Breast epithelium (tissue), 3 donors: ENCODE results near the gene TMEM236.

Experiments
- CTCF ChIP-seq, 3 donors: fragments of 450-650 bp; IDR thresholded peaks; one replicate each; pipeline ENCODE4 v1.5.1; 2016 to 2017; ENCODE audit warnings: antibody characterized with exemption in 3 of 3, mild to moderate bottlenecking in 3 of 3, moderate library complexity in 3 of 3
- POLR2A ChIP-seq: fragments of 450-650 bp; IDR thresholded peaks from one replicate; pipeline ENCODE4 v1.6.1; 2016; ENCODE audit warnings: antibody characterized with exemption, mild to moderate bottlenecking, moderate library complexity
- POLR2AphosphoS5 ChIP-seq, 3 donors: sonication (generic); formaldehyde crosslinking; IDR thresholded peaks; one replicate each; pipeline ENCODE4 v1.6.1; 2017; ENCODE audit warnings: antibody characterized with exemption in 3 of 3

DNA sequence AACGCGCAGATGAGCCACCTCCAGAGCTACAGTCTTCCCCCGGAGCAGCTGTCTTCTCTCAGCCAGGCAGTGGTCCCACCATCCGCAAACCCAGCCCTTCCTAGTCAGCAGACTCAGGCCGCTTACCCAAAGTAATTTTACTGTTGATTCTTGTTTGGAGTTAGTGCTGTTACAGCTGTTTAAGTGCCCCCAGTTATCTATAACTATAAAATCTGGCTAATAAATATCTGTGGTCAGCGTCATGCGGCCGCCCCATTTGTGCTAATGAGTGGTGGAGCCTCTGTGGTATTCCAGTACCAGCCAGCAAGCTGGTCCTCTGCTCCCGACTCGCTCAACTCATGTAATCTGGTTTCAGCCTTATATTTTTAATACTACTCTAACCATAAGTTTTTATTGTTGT, 43.2 kb upstream of the TMEM236 start:
- TF ChIP-seq CTCF (IDR thresholded peaks at IDR 0.05) (no peak), POLR2A (no peak), POLR2AphosphoS5 (IDR thresholded peaks at IDR 0.05) (no peak)
